Lung (tissue), 12 donors: ENCODE results near the gene TSPAN2. TPM values are rescaled to one million over a fixed set of nuclear protein-coding genes. Genes with fewer than 3 reads are reported as not detected.

Source experiments
- ATAC-seq: fragments of 200-7000 bp; cut with Tn5 transposase; one replicate; pipeline ENCODE4 v1.9.1; 2020; ENCODE audit warnings: moderate number of reproducible peaks; ENCODE audit not compliant: insufficient read depth, low FRiP score
- DNase-seq, 3 donors: peaks; one replicate each; pipeline ENCODE4 v3.0.0-alpha.2; 2013 to 2017
- H3K27ac ChIP-seq, 2 donors: one replicate each; pipeline ENCODE4 v1.5.1; 2013; ENCODE audit warnings: mild to moderate bottlenecking in 2 of 2, moderate library complexity in 2 of 2, control low read depth in 1 of 2, inconsistent platforms in 1 of 2, low read depth in 1 of 2, low read length in 1 of 2
- H3K27me3 ChIP-seq, 3 donors: one replicate each; pipeline ENCODE4 v1.5.1; 2013; ENCODE audit warnings: low read length in 2 of 3; ENCODE audit not compliant: control insufficient read depth in 3 of 3, insufficient read depth in 3 of 3
- H3K36me3 ChIP-seq, 4 donors: one replicate each; pipeline ENCODE4 v1.5.1; 2013; ENCODE audit warnings: low read length in 4 of 4, mild to moderate bottlenecking in 1 of 4, moderate library complexity in 1 of 4; ENCODE audit not compliant: control insufficient read depth in 4 of 4, insufficient read depth in 4 of 4
- H3K4me1 ChIP-seq, 5 donors: one replicate each; pipeline ENCODE4 v1.5.1; 2013; ENCODE audit warnings: low read length in 5 of 5, mild to moderate bottlenecking in 2 of 5, moderate library complexity in 1 of 5; ENCODE audit not compliant: control insufficient read depth in 5 of 5, insufficient read depth in 5 of 5
- H3K4me3 ChIP-seq: one replicate; pipeline ENCODE4 v1.5.1; 2013; ENCODE audit warnings: mild to moderate bottlenecking, control low read depth, moderate library complexity
- H3K9ac ChIP-seq, 2 donors: one replicate each; pipeline ENCODE4 v1.5.1; 2013; ENCODE audit warnings: low read length in 2 of 2, control low read depth in 1 of 2; ENCODE audit not compliant: insufficient read depth in 1 of 2
- H3K9me3 ChIP-seq, 4 donors: one replicate each; pipeline ENCODE4 v1.5.1; 2013; ENCODE audit warnings: low read length in 3 of 4, mild to moderate bottlenecking in 1 of 4, moderate library complexity in 1 of 4; ENCODE audit not compliant: control insufficient read depth in 4 of 4, insufficient read depth in 3 of 4
- CTCF ChIP-seq: IDR thresholded peaks from 2 replicates; pipeline ENCODE4 v1.5.1; 2012; ENCODE audit warnings: mild to moderate bottlenecking; ENCODE audit errors: control extremely low read depth, extremely low read depth
- WGBS, 2 donors: extraction: QIAGEN DNeasy Blood & Tissue Kit; methylation state at CpG; one replicate each; pipeline ENCODE4 v1.1.7; 2013; 5-methylcytosine and 5-hydroxymethylcytosine counted together
- polyA plus RNA-seq, 2 donors: library from polyadenylated mRNA; stranded (reverse); fragments of 200-250 nt; gene quantifications; one replicate each; pipeline ENCODE4 v1.2.1, GENCODE V29; 2013
- total RNA-seq, 2 donors: library from RNA; depleted of rRNA in 1 of 2; stranded (reverse); fragments of >200 nt in 1 of 2; gene quantifications; one replicate each; pipeline ENCODE4 v1.2.1, GENCODE V29; 2014 to 2021
- donor health status: control.
- donor health status: control.
- donor health status: Bipolar disorder and iron deficiency.
- donor health status: healthy.
- donor health status: DM: yes; HTN: yes; CAD: no.

The TSPAN2 gene
- total and polyA plus RNA-seq, 4 donors, result 1.5 to 10.4 (median 8.2) TPM

- Histone ChIP-seq H3K9ac (no peak overlapping the region), H3K27me3 (no peaks in the 10 kb centered on the region), H3K9me3 (no peaks in the 10 kb centered on the region), H3K36me3 (no peaks in the 10 kb centered on the region), H3K4me3 (no peak overlapping the region), H3K27ac (no peak overlapping the region), H3K4me1 (peaks cover 0 to 10% (median 2%) of the 10 kb centered on the region in 5 donors)
- ATAC-seq, result no peak
- TF ChIP-seq CTCF, result no peak
- 89 to 95% methylated on average over 6 of the region's 6 CpGs for WGBS, 2 donors
- DNase-seq, result no peak
These were observed 6.4 kb downstream of the TSPAN2 start for GRCh38 chr1:115082949-115083348.

- TF ChIP-seq CTCF, result no peak
- no peak overlapping the region for H3K9ac ChIP-seq
- ATAC-seq, result no peak
- no peaks in the 10 kb centered on the region for H3K9me3 ChIP-seq
- peaks cover 0 to 10% (median 2%) of the 10 kb centered on the region in 5 donors for H3K4me1 ChIP-seq
- H3K36me3 ChIP-seq, result no peaks in the 10 kb centered on the region
- no peak overlapping the region for H3K4me3 ChIP-seq
- no peaks in the 10 kb centered on the region for H3K27me3 ChIP-seq
- no peak for DNase-seq
- H3K27ac ChIP-seq, result no peak overlapping the region
- whole genome bisulfite sequencing, 2 donors, result 89 to 96% methylated on average over 4 of the region's 4 CpGs
These were observed 10.6 kb downstream of the TSPAN2 start for GRCh38 chr1:115078708-115079107.

- H3K4me3 ChIP-seq, result no peak overlapping the region
- H3K9me3 ChIP-seq, result no peaks in the 10 kb centered on the region
- ATAC-seq (no peak), DNase-seq (no peak)
- H3K9ac ChIP-seq, result no peak overlapping the region
- TF ChIP-seq CTCF, result no peak
- no peaks in the 10 kb centered on the region for H3K27me3 ChIP-seq
- H3K27ac ChIP-seq, result no peak overlapping the region
- H3K36me3 ChIP-seq, result no peaks in the 10 kb centered on the region
- WGBS, 2 donors, result 93 to 94% methylated on average over 1 of the region's 1 CpG
- peaks cover 0 to 17% (median 2%) of the 10 kb centered on the region in 5 donors for H3K4me1 ChIP-seq
These were observed 11.3 kb downstream of the TSPAN2 start for GRCh38 chr1:115077984-115078330.

- Histone ChIP-seq H3K36me3 (no peaks in the 10 kb centered on the region), H3K27ac (no peak overlapping the region), H3K4me3 (no peak overlapping the region), H3K9ac (no peak overlapping the region), H3K4me1 (peaks cover 0 to 21% (median 4%) of the 10 kb centered on the region in 5 donors), H3K9me3 (peaks cover 0 to 4% (median 0%) of the 10 kb centered on the region in 4 donors), H3K27me3 (no peaks in the 10 kb centered on the region)
- TF ChIP-seq CTCF, result no peak
- WGBS, 2 donors, result 87 to 92% methylated on average over 5 of the region's 5 CpGs
- DNase-seq, result no peak
- ATAC-seq, result no peak
These were observed 11.9 kb downstream of the TSPAN2 start for GRCh38 chr1:115077286-115077983.
